GM12864 (cell line): ENCODE data around the gene TGFBR3.

Source experiments
- DNase-seq: peaks from one replicate; pipeline ENCODE4 v3.0.0-alpha.2; 2011; ENCODE audit warnings: low read depth
- H3K4me3 ChIP-seq: 2 replicates; pipeline ENCODE4 v1.5.1; 2011; ENCODE audit warnings: mild to moderate bottlenecking, low read depth, low read length, control low read depth
- TF ChIP-seq, protein P1 (sequence below): IDR thresholded peaks from 2 replicates; pipeline ENCODE4 v1.5.1; 2011; ENCODE audit warnings: low read depth, mild to moderate bottlenecking, moderate library complexity, low read length, control low read depth, inconsistent platforms; ENCODE audit errors: missing control alignments

Gene TGFBR3

DNA sequence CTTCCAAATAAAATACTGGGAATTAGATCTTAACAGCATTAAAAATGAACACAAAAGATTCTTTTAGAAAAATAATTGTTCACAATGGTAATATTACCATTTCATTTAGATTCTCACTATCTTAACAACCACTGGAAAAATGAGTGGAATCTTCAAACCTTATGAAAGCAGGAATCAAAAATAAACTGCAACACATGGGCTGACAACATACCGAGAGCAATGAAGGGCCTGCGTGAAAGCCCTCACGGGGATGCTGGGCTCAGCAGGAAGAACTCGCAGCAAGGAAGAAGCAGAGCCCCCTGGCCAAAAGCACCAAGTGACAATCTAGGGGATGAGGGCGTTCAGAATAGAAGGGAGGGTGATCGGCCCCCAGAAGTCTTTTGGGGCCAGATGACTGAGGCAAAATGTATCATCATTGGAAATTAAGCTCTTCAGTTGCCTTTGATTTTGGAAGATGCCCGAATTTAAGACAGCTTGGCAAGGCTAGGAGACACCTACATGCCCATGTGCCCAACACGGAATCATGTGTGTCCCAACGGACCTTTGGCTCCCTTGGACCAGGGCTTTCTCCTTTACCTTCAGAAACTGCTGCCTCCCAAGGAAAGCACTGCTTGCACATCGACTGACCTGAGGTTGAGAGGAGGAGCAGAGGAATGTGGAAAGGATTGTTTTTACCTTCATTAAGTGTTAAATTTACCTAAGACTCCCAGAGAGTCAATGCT is 103.9 kb downstream of the TGFBR3 start:
- TF ChIP-seq, protein P1, sequence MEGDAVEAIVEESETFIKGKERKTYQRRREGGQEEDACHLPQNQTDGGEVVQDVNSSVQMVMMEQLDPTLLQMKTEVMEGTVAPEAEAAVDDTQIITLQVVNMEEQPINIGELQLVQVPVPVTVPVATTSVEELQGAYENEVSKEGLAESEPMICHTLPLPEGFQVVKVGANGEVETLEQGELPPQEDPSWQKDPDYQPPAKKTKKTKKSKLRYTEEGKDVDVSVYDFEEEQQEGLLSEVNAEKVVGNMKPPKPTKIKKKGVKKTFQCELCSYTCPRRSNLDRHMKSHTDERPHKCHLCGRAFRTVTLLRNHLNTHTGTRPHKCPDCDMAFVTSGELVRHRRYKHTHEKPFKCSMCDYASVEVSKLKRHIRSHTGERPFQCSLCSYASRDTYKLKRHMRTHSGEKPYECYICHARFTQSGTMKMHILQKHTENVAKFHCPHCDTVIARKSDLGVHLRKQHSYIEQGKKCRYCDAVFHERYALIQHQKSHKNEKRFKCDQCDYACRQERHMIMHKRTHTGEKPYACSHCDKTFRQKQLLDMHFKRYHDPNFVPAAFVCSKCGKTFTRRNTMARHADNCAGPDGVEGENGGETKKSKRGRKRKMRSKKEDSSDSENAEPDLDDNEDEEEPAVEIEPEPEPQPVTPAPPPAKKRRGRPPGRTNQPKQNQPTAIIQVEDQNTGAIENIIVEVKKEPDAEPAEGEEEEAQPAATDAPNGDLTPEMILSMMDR = no peak
- H3K4me3 ChIP-seq = no peak overlapping the region
- DNase-seq = no peak

DNA sequence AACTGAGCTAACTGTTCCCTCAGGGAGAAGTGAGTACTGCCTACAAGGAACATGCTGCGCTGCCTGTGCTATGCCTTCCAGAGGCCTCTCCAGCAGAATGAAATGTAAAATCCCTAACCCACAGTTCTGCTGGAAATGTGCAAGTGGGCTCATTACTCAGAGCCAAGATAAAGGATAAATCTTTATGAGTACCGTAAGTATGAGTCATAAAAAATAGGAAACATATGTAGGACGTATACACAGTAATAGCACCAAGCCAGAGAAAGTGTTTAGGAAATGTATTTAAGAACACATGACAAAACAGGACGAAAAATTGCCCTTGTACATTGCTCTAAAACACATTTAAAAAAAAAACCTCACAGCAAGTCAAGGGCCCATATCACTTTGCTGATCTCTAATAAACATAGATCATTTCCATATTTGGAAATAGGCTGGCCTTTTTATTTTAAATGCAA is 104.6 kb downstream of the TGFBR3 start:
- H3K4me3 ChIP-seq = no peak overlapping the region
- TF ChIP-seq, protein P1 = no peak
- DNase-seq = no peak

GRCh38 chr1:91779548-91780021 is 106.4 kb downstream of the TGFBR3 start:
- DNase-seq = no peak
- TF ChIP-seq, protein P1 = no peak
- H3K4me3 ChIP-seq = no peak overlapping the region

DNA sequence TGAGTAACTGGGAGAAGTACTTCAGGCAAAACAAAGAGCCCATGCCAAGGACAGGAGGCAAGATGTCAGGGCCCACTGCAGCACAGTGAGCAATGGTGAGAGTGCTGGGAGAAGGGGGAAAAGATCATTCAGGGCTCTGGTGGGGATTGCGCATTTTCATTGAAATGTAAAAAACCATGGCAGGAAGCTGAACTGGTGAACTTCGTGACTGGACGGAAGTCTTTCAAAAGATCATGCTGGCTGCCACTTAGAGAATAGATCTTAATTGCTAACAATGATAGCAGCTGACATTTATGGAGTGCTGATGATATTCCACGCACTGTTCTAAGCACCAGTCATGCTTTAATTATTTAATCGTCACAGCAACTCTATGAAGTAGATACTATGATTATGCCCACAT is 107.0 kb downstream of the TGFBR3 start:
- TF ChIP-seq, protein P1 = no peak
- no peak for DNase-seq
- H3K4me3 ChIP-seq = no peak overlapping the region

- TF ChIP-seq, protein P1 = no peak
- DNase-seq = no peak
- no peak overlapping the region for H3K4me3 ChIP-seq
These were observed 108.2 kb downstream of the TGFBR3 start for GRCh38 chr1:91777630-91778300.

- H3K4me3 ChIP-seq = no peak overlapping the region
- TF ChIP-seq, protein P1 = no peak
These were observed 108.8 kb downstream of the TGFBR3 start for GRCh38 chr1:91777196-91777595.

More at GRCh38 chr1:91777196-91777595, 108.8 kb downstream of the TGFBR3 start:
- DNase-seq = no peak
